NB4 (cell line): ENCODE data around the gene MESP2.

Experiments
- DNase-seq: peaks from one replicate; pipeline ENCODE4 v3.0.0; 2010; ENCODE audit warnings: low read depth
- H3K4me3 ChIP-seq: one replicate; pipeline ENCODE4 v1.5.1; 2011; ENCODE audit warnings: mild to moderate bottlenecking, low read depth, low read length, moderate library complexity
- MYC ChIP-seq: IDR thresholded peaks from 2 replicates; pipeline ENCODE4 v1.6.1; 2011; ENCODE audit warnings: low read depth, low read length
- POLR2A ChIP-seq: IDR thresholded peaks from 2 replicates; pipeline ENCODE4 v1.6.1; 2011; ENCODE audit warnings: mild to moderate bottlenecking; ENCODE audit not compliant: insufficient read length; ENCODE audit errors: extremely low read depth
- TF ChIP-seq, protein P1 (sequence below): IDR thresholded peaks from one replicate; pipeline ENCODE4 v1.5.1; 2012; ENCODE audit warnings: low read depth, low read length
- TF ChIP-seq, protein P2 (sequence below): IDR thresholded peaks from 2 replicates; pipeline ENCODE4 v1.6.1; 2011; ENCODE audit warnings: low read depth, low read length

Gene MESP2

GRCh38 chr15:89812847-89813320 is 36.8 kb downstream of the MESP2 start:
- peak overlapping the region; percentile 93 for H3K4me3 ChIP-seq
- TF ChIP-seq POLR2A: no peak
- TF ChIP-seq, protein P1, sequence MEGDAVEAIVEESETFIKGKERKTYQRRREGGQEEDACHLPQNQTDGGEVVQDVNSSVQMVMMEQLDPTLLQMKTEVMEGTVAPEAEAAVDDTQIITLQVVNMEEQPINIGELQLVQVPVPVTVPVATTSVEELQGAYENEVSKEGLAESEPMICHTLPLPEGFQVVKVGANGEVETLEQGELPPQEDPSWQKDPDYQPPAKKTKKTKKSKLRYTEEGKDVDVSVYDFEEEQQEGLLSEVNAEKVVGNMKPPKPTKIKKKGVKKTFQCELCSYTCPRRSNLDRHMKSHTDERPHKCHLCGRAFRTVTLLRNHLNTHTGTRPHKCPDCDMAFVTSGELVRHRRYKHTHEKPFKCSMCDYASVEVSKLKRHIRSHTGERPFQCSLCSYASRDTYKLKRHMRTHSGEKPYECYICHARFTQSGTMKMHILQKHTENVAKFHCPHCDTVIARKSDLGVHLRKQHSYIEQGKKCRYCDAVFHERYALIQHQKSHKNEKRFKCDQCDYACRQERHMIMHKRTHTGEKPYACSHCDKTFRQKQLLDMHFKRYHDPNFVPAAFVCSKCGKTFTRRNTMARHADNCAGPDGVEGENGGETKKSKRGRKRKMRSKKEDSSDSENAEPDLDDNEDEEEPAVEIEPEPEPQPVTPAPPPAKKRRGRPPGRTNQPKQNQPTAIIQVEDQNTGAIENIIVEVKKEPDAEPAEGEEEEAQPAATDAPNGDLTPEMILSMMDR: no peak
- DNase-seq: no peak

- peak overlapping the region; percentile 93 for H3K4me3 ChIP-seq
- TF ChIP-seq, protein P2, sequence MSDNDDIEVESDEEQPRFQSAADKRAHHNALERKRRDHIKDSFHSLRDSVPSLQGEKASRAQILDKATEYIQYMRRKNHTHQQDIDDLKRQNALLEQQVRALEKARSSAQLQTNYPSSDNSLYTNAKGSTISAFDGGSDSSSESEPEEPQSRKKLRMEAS: peak; percentile 59
- TF ChIP-seq, protein P1: no peak
- TF ChIP-seq POLR2A (peak; percentile 28), MYC (peak; percentile 63)
- peak; percentile 67 for DNase-seq
Observed at GRCh38 chr15:89813381-89814111, 37.4 kb downstream of the MESP2 start.

- DNase-seq: peak; percentile 75
- peak overlapping the region; percentile 93 for H3K4me3 ChIP-seq
- TF ChIP-seq, protein P1: no peak
- TF ChIP-seq, protein P2: no peak
- no peak for TF ChIP-seq MYC
- TF ChIP-seq POLR2A: no peak
Observed at GRCh38 chr15:89814112-89814742, 38.1 kb downstream of the MESP2 start.

- TF ChIP-seq MYC (no peak), POLR2A (no peak)
- TF ChIP-seq, protein P2: no peak
- TF ChIP-seq, protein P1: no peak
- peak overlapping the region; percentile 93 for H3K4me3 ChIP-seq
- DNase-seq: no peak
Observed at GRCh38 chr15:89815769-89816168, 39.6 kb downstream of the MESP2 start.

DNA sequence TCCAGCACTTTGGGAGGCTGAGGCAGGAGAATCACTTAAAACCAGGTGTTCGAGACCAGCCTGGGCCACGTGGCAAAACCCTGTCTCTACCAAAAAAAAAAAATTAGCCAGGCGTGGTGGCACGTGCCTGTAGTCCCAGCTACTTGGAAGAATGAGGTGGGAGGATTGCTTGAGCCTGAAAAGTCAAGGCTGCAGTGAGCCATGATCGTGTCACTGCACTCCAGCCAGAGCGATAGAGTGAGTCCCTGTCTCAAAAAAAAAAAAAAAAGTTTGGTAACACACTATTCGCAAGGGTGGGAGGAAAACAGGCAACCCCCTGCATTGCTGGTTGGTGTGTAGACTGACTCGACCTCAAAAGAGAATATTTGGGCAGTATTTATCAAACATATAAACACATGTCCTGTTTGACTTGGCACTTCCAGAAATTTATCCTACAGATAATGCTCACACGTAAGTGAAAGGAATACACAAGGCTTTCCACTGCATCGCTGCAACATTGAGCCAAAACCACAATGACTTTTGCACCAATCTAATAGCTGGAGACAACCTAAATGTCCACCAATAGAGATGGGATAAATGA is 41.7 kb downstream of the MESP2 start:
- TF ChIP-seq MYC (no peak), POLR2A (no peak)
- TF ChIP-seq, protein P2: no peak
- TF ChIP-seq, protein P1: no peak
- H3K4me3 ChIP-seq: no peak overlapping the region
- no peak for DNase-seq
